GM10847 (cell line): Measurements from ENCODE around the gene TMEM248.

Experiments
- POLR2A ChIP-seq: IDR thresholded peaks from 2 replicates; pipeline ENCODE4 v1.6.1; 2011; ENCODE audit not compliant: insufficient read length; ENCODE audit errors: extremely low read depth

The TMEM248 gene

GRCh38 chr7:66920769-66921395, at the start of gene TMEM248:
TSS of gene TMEM248 (plus strand) at chr7:66921225. CDS start at chr7:66941866, 20,641 bp downstream.
- TF ChIP-seq POLR2A: peak; percentile 80

GRCh38 chr7:66873476-66873875, 47.5 kb upstream of the TMEM248 start:
- no peak for TF ChIP-seq POLR2A

- TF ChIP-seq POLR2A: no peak
Measured at GRCh38 chr7:66877577-66878300, 43.3 kb upstream of the TMEM248 start.

- no peak for TF ChIP-seq POLR2A
Measured at GRCh38 chr7:66880053-66880452, 41.0 kb upstream of the TMEM248 start.

- no peak for TF ChIP-seq POLR2A
Measured at GRCh38 chr7:66883716-66884115, 37.3 kb upstream of the TMEM248 start.

- no peak for TF ChIP-seq POLR2A
Measured at GRCh38 chr7:66886152-66886551, 34.9 kb upstream of the TMEM248 start.

- no peak for TF ChIP-seq POLR2A
Measured at GRCh38 chr7:66894463-66895080, 26.5 kb upstream of the TMEM248 start.

GRCh38 chr7:66896441-66896840, 24.6 kb upstream of the TMEM248 start:
- TF ChIP-seq POLR2A: no peak

GRCh38 chr7:66899552-66900280, 21.3 kb upstream of the TMEM248 start:
- no peak for TF ChIP-seq POLR2A

- TF ChIP-seq POLR2A: no peak
Measured at GRCh38 chr7:66901941-66902843, 18.8 kb upstream of the TMEM248 start.

GRCh38 chr7:66902844-66903180, 18.2 kb upstream of the TMEM248 start:
- no peak for TF ChIP-seq POLR2A

GRCh38 chr7:66903360-66904062, 17.5 kb upstream of the TMEM248 start:
- no peak for TF ChIP-seq POLR2A

- no peak for TF ChIP-seq POLR2A
Measured at GRCh38 chr7:66904063-66904593, 16.9 kb upstream of the TMEM248 start.

GRCh38 chr7:66905278-66905677, 15.7 kb upstream of the TMEM248 start:
- no peak for TF ChIP-seq POLR2A

- no peak for TF ChIP-seq POLR2A
Measured at GRCh38 chr7:66905689-66906088, 15.3 kb upstream of the TMEM248 start.
